ENCODE results near the gene CALHM5. TPM values are rescaled to one million over a fixed set of nuclear protein-coding genes. Genes with fewer than 3 reads are reported as not detected.

CALHM5 gene
- total and polyA plus RNA-seq, 2 donors, result 1.7 to 8.6 TPM

DNA sequence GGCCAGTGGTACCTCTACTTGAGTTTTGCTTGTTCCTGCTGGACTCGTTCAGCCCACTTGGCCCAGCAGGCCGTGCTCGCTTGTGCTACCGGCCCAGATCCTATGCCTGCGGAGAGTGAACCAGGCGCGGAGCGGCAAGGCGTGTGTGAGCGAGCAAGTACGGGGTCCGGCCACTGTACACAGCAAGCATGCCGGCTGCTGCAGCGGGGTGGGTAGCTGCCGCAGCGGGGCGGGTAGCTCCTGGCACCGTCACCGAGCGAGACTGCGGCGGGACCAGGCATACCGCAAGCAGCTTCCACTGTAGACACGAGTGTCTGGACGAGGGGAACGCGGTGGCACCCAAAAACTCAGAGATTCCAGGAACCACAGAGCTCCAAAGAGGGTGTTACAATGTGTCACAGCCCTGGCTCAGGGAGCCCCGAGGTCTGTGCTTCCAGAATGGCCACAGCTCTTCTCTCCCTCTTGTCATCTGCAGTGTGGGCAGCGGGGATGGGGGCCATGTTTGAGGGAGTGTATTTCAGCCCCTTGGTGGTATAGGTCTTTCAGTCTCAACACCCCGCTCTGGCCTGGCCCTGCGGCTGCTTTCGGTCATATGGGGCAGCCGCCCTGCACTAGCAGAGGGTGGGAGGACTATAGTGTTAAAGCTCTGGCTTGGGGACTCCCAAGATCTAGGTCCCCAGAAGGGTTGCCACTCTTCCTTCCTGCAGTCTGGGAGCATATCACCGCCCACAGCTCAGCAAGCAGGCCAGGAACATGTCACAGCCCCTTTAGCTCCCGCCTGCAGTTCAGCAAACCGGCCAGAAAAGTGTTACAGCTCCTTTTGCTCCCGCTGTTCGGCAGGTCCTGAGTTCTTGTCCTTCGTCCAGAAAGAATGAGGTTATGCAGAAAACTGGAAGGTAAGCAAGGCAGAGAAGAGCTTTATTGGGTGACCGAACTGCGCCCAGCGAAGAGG is 53.8 kb downstream of the CALHM5 start:
- Histone ChIP-seq H3K36me3 (ENCODE audit: insufficient read depth) (no peaks in the 10 kb centered on the region), H3K4me1 (ENCODE audit: insufficient read depth) (peaks cover 2% of the 10 kb centered on the region), H3K4me3 (ENCODE audit: low read depth, low read length) (peak overlapping the region; percentile 23), H3K27ac (ENCODE audit: low read depth) (no peak overlapping the region)
- WGBS, result 47% methylated on average over 42 of the region's 42 CpGs
- no peak for DNase-seq (ENCODE audit: extremely low spot score)

DNA sequence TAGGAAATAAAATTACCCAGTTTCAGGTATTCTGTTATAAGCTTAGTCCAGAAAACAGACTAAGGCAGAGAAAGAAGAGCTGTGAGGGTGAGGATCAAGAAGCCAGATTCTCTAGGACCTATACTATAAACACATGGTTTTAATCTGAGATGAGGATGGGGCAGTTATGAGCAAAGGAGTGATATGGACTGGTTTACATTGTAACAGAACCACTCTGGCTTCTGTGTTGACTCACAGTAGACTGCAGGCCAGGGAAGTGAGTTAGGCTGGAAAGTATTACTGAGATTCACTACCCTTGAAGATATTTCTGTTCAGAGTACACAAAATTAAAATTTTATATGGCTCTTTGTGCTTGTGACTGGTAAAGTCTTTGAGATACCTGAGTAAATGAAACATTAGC is 56.7 kb downstream of the CALHM5 start:
- no peak for DNase-seq (ENCODE audit: extremely low spot score)
- H3K27ac ChIP-seq (ENCODE audit: low read depth), result no peak overlapping the region
- H3K4me3 ChIP-seq (ENCODE audit: low read depth, low read length), result no peak overlapping the region
- H3K4me1 ChIP-seq (ENCODE audit: insufficient read depth), result peaks cover 2% of the 10 kb centered on the region
- H3K36me3 ChIP-seq (ENCODE audit: insufficient read depth), result no peaks in the 10 kb centered on the region

DNA sequence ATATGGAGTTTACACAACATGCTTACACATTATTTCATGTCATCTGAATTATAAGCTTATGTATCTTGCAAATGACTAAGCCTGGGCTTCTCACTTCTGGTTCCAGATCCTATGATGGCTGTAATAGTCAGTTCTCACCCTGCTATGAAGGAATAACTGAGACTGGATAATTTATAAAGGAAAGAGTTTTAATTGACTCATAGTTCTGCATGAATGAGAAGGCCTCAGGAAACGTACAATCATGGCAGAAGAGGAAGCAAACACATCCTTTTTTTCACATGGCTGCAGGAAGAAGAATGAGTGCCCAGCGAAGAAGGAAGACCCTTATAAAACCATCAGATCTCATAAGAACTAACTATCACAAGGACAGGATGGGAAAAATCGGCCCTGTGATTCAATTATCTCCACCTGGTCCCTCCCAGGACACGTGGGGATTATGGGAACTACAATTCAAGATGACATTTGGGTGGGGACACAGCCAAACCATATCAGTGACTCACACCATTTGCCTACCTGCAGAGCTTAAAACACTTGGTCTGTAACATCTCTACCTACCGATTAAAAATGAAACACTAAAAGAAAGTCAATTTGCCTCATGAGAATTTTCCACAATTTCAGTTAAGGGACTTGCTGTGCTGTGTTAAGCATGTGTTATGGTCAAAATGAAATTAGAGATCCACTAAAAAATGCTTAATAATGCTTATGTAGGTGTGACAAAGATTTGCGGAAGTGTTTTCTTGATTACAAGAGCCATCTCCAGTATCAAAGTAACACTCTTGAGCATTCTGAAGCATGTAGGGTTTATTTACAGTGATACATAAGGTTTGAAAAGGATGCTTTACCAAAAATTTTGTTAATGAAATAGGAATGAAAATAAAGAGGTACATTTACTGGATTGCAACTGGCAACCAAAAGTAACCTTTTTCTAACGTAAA is 57.6 kb downstream of the CALHM5 start:
- no peak overlapping the region for H3K4me3 ChIP-seq (ENCODE audit: low read depth, low read length)
- 64% methylated on average over 7 of the region's 7 CpGs for WGBS
- H3K27ac ChIP-seq (ENCODE audit: low read depth), result no peak overlapping the region
- no peak for DNase-seq (ENCODE audit: extremely low spot score)
- H3K4me1 ChIP-seq (ENCODE audit: insufficient read depth), result peaks cover 2% of the 10 kb centered on the region
- H3K36me3 ChIP-seq (ENCODE audit: insufficient read depth), result no peaks in the 10 kb centered on the region

DNA sequence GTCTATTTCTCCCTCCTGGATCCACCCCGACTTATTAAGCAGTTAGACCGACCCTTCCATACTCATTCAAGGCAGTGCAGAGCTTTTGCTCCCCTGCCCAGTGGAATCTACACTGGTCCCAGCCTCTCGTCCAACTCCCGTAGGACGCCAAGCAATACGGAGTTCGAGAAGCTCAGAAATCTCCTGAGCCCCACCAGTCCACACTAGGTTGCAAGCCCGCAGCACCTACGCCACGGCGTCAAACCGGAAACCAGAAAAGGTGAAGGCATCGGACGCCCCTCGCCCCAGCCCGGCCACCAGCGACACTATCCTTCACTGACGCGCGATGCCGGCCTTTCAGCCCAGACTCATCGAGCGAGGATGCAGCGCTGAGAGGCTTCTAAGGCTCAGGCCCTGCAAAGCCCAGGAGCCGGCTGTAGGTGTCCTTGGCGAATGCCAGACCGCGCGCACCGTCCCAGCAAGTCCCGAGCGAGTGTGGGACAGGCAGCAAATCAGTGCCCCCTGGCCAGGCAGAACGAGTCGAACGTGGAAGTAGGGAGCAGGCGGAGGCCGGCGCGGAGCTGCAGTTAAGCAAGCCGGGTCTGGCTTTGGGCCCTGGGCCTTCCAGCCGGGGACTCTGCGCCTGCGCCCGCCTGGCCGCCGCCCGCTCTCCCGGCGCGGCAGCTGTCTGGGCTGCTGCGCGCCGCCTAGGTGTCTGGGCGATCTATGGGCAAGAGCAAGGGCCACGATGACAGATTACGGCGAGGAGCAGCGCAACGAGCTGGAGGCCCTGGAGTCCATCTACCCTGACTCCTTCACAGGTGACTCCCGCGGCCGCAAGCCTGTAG is 59.6 kb downstream of the CALHM5 start, which contains the start of gene RWDD1:
TSS of gene RWDD1 (plus strand) at position 649 of the 827 bp plus-strand sequence. CDS start at position 728, 79 bp downstream.
- WGBS, result under 1% methylated on average over 62 of the region's 62 CpGs
- DNase-seq (ENCODE audit: extremely low spot score), result peak; percentile 97
- H3K4me3 ChIP-seq (ENCODE audit: low read depth, low read length), result peak within 1 kb of the TSS; percentile 94
- peak within 1 kb of the TSS; percentile 87 for H3K27ac ChIP-seq (ENCODE audit: low read depth)
- H3K4me1 ChIP-seq (ENCODE audit: insufficient read depth), result no peaks in the 10 kb centered on the region
- H3K36me3 ChIP-seq (ENCODE audit: insufficient read depth), result no peaks in the 10 kb centered on the region

DNA sequence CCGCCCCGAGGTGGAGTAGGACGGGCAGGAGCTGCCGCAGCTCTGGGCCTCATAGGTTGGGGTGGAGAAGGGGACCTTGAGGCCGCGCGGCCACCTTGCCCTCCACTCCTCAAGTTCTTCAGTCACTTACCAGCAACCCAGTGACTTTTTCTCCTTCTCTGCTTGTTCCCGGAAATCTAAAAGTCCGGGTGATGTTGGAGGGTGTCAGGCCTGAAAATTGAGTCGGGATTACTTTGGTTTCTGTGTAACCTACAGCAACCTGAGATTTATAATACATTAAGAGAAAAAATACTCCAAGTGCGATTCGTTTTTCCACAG is 60.2 kb downstream of the CALHM5 start:
- Histone ChIP-seq H3K4me3 (ENCODE audit: low read depth, low read length) (peak overlapping the region; percentile 94), H3K4me1 (ENCODE audit: insufficient read depth) (no peaks in the 10 kb centered on the region), H3K27ac (ENCODE audit: low read depth) (peak overlapping the region; percentile 78), H3K36me3 (ENCODE audit: insufficient read depth) (no peaks in the 10 kb centered on the region)
- DNase-seq (ENCODE audit: extremely low spot score), result no peak
- WGBS, result under 1% methylated on average over 12 of the region's 12 CpGs

DNA sequence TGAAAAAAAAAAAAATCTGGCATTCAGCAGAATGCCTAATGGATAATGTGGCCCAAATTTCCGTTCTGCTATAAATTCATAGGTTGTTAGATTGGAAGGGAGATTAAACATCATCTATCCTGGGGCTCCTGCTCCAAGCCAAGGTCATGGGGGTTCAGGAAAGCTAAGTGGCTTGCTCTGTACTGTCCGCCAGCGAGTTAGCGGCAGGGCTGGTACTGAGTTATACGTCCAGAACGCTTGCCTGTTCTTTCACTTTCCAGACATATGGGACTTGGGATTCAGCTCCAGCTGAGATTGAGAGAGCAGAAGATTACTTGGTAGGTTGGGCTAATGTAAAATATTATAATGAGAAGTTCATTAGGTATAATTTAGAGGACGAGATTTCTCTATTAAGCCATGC is 60.7 kb downstream of the CALHM5 start:
- no peak for DNase-seq (ENCODE audit: extremely low spot score)
- Histone ChIP-seq H3K36me3 (ENCODE audit: insufficient read depth) (no peaks in the 10 kb centered on the region), H3K4me1 (ENCODE audit: insufficient read depth) (no peaks in the 10 kb centered on the region), H3K4me3 (ENCODE audit: low read depth, low read length) (peak overlapping the region; percentile 94), H3K27ac (ENCODE audit: low read depth) (no peak overlapping the region)
- WGBS, result 2% methylated on average over 7 of the region's 7 CpGs

Other genes starting within 250 kb of the CALHM5 start
- 66.7 TPM for gene TSPYL1, start 231.7 kb upstream of the CALHM5 start, total RNA-seq
- gene TSPYL1, start 231.7 kb upstream of the CALHM5 start, polyA plus RNA-seq, result 56.0 TPM
- 76.5 TPM for gene DSE, start 140.7 kb upstream of the CALHM5 start, total RNA-seq
- gene DSE, start 140.7 kb upstream of the CALHM5 start, polyA plus RNA-seq, result 18.4 TPM
- gene CALHM6, start 50.3 kb upstream of the CALHM5 start, total RNA-seq, result 9.5 TPM
- gene CALHM6, start 50.3 kb upstream of the CALHM5 start, polyA plus RNA-seq, result 7.1 TPM
- 0.42 TPM for gene TRAPPC3L, start 34.0 kb downstream of the CALHM5 start, total RNA-seq
- gene TRAPPC3L, start 34.0 kb downstream of the CALHM5 start, polyA plus RNA-seq, result 0.05 TPM
- not detected for gene CALHM4, start 42.1 kb downstream of the CALHM5 start, total RNA-seq
- not detected for gene CALHM4, start 42.1 kb downstream of the CALHM5 start, polyA plus RNA-seq
- 37.1 TPM for gene RWDD1, start 59.9 kb downstream of the CALHM5 start, total RNA-seq
- 62.1 TPM for gene RWDD1, start 59.9 kb downstream of the CALHM5 start, polyA plus RNA-seq
- 0.90 TPM for gene RSPH4A, start 104.8 kb downstream of the CALHM5 start, total RNA-seq
- 0.28 TPM for gene RSPH4A, start 104.8 kb downstream of the CALHM5 start, polyA plus RNA-seq
- 24.0 TPM for gene ZUP1, start 157.1 kb downstream of the CALHM5 start, total RNA-seq
- 5.3 TPM for gene ZUP1, start 157.1 kb downstream of the CALHM5 start, polyA plus RNA-seq
- 38.8 TPM for gene KPNA5, start 169.6 kb downstream of the CALHM5 start, total RNA-seq
- gene KPNA5, start 169.6 kb downstream of the CALHM5 start, polyA plus RNA-seq, result 5.6 TPM